ENCODE data around the gene RNF186.

DNA sequence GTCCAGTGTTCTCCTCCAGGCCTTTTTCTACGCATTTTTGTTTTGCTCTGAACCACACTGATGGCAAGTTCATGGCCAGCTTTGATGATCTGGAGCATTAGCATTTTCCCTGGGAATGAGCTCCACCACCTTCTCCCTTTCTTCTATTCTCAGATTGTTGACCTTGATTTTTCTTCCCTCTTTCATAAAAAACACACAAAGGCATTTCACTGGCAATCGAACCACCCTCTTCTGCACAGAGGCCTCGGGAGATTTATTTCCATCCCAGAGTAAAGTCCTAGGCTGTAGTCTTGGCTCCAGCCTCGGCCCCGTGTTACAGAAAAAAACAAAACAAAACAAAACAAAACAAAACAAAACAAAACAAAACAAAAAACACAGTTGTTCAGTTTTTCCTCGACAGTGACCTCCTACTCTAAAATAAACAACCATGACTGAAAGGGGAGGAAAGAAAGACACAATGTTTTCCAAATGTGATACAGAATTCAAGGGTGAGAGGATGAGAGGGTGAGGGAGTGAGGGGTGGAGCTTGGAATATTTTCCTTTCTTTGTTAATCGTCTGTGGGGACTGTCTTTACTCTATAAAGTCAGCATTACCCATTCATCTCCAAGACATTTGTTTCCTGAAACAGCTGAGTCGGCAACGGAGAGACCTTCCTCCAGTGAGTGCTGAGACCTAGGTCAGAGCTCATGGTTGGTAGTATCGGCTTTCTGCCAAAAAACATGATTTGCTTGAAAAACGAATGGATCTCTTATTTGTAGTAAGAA is 29.8 kb upstream of the RNF186 start:
- TF ChIP-seq, protein P1, sequence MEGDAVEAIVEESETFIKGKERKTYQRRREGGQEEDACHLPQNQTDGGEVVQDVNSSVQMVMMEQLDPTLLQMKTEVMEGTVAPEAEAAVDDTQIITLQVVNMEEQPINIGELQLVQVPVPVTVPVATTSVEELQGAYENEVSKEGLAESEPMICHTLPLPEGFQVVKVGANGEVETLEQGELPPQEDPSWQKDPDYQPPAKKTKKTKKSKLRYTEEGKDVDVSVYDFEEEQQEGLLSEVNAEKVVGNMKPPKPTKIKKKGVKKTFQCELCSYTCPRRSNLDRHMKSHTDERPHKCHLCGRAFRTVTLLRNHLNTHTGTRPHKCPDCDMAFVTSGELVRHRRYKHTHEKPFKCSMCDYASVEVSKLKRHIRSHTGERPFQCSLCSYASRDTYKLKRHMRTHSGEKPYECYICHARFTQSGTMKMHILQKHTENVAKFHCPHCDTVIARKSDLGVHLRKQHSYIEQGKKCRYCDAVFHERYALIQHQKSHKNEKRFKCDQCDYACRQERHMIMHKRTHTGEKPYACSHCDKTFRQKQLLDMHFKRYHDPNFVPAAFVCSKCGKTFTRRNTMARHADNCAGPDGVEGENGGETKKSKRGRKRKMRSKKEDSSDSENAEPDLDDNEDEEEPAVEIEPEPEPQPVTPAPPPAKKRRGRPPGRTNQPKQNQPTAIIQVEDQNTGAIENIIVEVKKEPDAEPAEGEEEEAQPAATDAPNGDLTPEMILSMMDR (IDR thresholded peaks at IDR 0.05) = no peak
- TF ChIP-seq EZH2 (IDR thresholded peaks at IDR 0.05; ENCODE audit: borderline replicate concordance, insufficient read depth, low read depth, low read length, poor library complexity, severe bottlenecking) = no peak
